MCF 10A (cell line): Measurements from ENCODE around the gene PARL. TPM values are rescaled to one million over a fixed set of nuclear protein-coding genes. Genes with fewer than 3 reads are reported as not detected.

Source experiments
- BruUV-seq: library from RNA; stranded (reverse); fragments of 400-500 nt; replicated peaks from 2 replicates; lab custom pipeline; 2021; lab: Mats Ljungman, UMichigan
- CTCF ChIA-PET: fragments of 300-600 bp; sonication (Branson Sonifier 250); formaldehyde crosslinking; extraction: SDS; loops from one replicate; lab custom pipeline; 2021; ENCODE audit warnings: antibody characterized with exemption, inconsistent platforms; lab: Yijun Ruan, JAX
- POLR2A ChIA-PET: fragments of 300-600, 350-650 bp; sonication (Branson Sonifier 250); formaldehyde crosslinking; extraction: SDS; loops from one replicate; lab custom pipeline; 2020; ENCODE audit warnings: antibody characterized with exemption, inconsistent platforms; lab: Yijun Ruan, JAX
- DNase-seq: peaks from one replicate; pipeline ENCODE4 v3.0.0-alpha.2; 2018; ENCODE audit not compliant: unreplicated experiment
- H3K27ac Mint-ChIP-seq: one replicate; pipeline ENCODE4 v1.8.0; 2022; ENCODE audit warnings: mild to moderate bottlenecking, low read depth, mixed read lengths; ENCODE audit not compliant: unreplicated experiment
- H3K27me3 Mint-ChIP-seq: one replicate; pipeline ENCODE4 v1.8.0; 2022; ENCODE audit warnings: mixed read lengths; ENCODE audit not compliant: insufficient read depth, unreplicated experiment
- H3K36me3 Mint-ChIP-seq: one replicate; pipeline ENCODE4 v1.8.0; 2022; ENCODE audit warnings: mild to moderate bottlenecking, moderate library complexity, mixed read lengths; ENCODE audit not compliant: insufficient read depth, unreplicated experiment
- H3K4me1 Mint-ChIP-seq: one replicate; pipeline ENCODE4 v1.8.0; 2022; ENCODE audit warnings: mixed read lengths; ENCODE audit not compliant: insufficient read depth, unreplicated experiment
- H3K4me3 Mint-ChIP-seq: one replicate; pipeline ENCODE4 v1.8.0; 2022; ENCODE audit warnings: mild to moderate bottlenecking, moderate library complexity, mixed read lengths; ENCODE audit not compliant: unreplicated experiment
- H3K9me3 Mint-ChIP-seq: one replicate; pipeline ENCODE4 v1.8.0; 2022; ENCODE audit warnings: mixed read lengths; ENCODE audit not compliant: unreplicated experiment
- intact Hi-C: fragments of 100-400 bp; cut with micrococcal nuclease; formaldehyde crosslinking; loops from 2 replicates; pipeline ENCODE4 v1.14.1; 2022
- total RNA-seq: library from RNA; stranded (reverse); gene quantifications from 2 replicates; pipeline ENCODE4 v1.2.3, GENCODE V29; 2022
- TF ChIP-seq, protein P1 (sequence below): fragments of 200-600 bp; IDR thresholded peaks from one replicate; pipeline ENCODE4 v1.8.0; 2022; ENCODE audit warnings: antibody characterized with exemption, mild to moderate bottlenecking; ENCODE audit not compliant: unreplicated experiment

The PARL gene
- total RNA-seq, 1 experiment from 2014 or later, result 88.0 TPM

DNA sequence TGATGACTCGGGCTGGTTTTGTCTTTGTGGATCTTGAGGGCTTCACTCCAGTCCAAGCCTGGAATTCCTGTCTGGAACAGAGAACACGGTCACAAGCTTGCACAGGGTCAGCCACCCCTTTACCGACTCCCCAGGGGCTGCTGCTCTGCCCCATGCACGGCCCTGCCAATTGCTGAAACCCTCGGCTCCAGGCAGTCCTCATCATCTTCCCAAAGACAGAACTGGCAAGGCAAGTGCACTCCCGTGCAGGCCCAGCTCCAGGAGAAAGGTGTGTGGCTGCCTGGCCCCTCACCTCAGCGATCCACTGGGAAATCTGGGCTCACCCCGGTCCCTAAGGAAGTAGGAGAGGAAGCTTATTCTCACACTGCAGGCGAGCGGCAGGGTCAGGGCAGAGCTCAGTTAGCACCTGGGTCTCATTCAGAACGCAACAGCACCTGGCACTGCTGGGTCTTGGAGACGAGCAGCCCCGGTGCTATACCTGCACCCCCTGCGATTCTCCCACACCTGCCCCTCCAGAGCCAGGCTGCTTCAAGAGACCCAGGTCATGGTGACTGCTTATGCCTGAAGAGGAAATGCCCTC is 66.5 kb downstream of the PARL start:
- no peak overlapping the region for H3K4me3 Mint-ChIP-seq
- TF ChIP-seq, protein P1, sequence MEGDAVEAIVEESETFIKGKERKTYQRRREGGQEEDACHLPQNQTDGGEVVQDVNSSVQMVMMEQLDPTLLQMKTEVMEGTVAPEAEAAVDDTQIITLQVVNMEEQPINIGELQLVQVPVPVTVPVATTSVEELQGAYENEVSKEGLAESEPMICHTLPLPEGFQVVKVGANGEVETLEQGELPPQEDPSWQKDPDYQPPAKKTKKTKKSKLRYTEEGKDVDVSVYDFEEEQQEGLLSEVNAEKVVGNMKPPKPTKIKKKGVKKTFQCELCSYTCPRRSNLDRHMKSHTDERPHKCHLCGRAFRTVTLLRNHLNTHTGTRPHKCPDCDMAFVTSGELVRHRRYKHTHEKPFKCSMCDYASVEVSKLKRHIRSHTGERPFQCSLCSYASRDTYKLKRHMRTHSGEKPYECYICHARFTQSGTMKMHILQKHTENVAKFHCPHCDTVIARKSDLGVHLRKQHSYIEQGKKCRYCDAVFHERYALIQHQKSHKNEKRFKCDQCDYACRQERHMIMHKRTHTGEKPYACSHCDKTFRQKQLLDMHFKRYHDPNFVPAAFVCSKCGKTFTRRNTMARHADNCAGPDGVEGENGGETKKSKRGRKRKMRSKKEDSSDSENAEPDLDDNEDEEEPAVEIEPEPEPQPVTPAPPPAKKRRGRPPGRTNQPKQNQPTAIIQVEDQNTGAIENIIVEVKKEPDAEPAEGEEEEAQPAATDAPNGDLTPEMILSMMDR, result no peak
- H3K27ac Mint-ChIP-seq, result no peak overlapping the region
- H3K9me3 Mint-ChIP-seq, result no peaks in the 10 kb centered on the region
- H3K27me3 Mint-ChIP-seq, result no peaks in the 10 kb centered on the region
- no TSS peak for BruUV-seq
- intact Hi-C loops, result no loop called here
- CTCF ChIA-PET, result no interaction called here
- peaks cover 7% of the 10 kb centered on the region for H3K36me3 Mint-ChIP-seq
- no peak for DNase-seq
- H3K4me1 Mint-ChIP-seq, result peaks cover 1% of the 10 kb centered on the region
- POLR2A ChIA-PET, result no interaction called here

DNA sequence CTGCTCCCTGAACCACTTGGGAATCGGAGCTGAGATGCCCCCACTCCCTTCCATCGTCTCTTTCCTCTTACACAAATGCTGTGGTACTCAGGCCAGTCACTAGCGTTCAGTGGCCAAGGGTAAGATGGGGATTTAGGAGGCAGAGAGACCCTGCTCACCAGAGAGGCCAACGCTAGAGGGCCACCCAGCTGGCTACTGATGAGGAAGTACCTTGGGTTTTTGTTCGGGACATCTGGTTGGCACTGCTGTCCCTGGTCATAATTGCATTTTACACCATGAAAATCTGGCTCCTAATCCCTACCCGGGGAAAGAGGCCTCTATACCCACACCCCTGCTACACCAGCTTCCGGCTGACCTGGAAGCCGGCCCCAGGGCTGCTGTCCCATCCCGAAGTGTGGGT is 67.0 kb downstream of the PARL start:
- no peak for DNase-seq
- POLR2A ChIA-PET, result no interaction called here
- TF ChIP-seq, protein P1, result no peak
- H3K9me3 Mint-ChIP-seq, result no peaks in the 10 kb centered on the region
- H3K4me3 Mint-ChIP-seq, result no peak overlapping the region
- CTCF ChIA-PET, result no interaction called here
- intact Hi-C loops, result no loop called here
- peaks cover 6% of the 10 kb centered on the region for H3K4me1 Mint-ChIP-seq
- no peaks in the 10 kb centered on the region for H3K27me3 Mint-ChIP-seq
- no peak overlapping the region for H3K27ac Mint-ChIP-seq
- peaks cover 11% of the 10 kb centered on the region for H3K36me3 Mint-ChIP-seq
- no TSS peak for BruUV-seq

DNA sequence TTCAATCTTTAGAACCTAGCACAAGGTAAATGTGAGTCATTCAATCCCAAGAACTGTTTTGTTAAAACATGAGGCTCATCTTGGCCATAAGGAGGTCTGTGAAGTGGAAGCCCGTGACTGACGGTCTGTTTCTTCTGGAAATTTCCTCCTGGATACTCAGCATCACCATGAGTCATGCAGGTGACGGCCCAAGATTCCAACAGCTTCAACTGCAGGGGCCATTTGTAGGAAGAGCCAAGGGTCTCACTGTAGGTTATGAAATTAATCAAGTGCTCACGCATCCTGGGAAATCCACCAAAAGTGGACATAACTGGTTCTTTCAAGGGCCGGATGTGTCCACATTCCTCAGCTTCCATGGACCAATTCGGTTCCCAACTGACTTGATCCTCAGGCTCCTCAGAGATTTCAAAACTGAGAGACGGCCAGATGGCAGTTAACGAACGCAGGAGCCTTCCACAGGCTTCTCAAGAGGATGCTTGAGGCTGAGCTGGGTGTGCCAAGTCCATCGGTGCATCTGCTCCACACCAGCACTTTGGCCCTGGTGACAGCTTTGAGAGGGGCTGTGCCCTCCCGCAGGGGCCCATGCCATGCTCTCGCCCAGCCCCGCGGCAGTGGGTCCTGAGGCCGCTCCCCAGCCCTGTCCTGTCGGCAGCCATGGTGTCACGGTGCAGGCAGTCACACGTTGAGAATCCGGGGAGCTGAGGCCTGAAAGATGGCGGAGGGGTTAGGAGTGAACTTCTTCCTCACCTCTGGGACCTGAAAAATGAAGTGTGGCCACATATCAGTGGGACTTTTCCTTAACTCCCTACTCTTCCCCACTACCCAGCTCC is 67.8 kb downstream of the PARL start:
- intact Hi-C loops, result no loop called here
- TF ChIP-seq, protein P1, result no peak
- ChIA-PET CTCF (no interaction called here), POLR2A (interaction anchor here (1.9 kb wide), 1 partner anchor 12 kb away, joined by 5 read pairs; no protein-coding TSS in a partner anchor)
- BruUV-seq, result no TSS peak
- Mint-ChIP-seq H3K27ac (no peak overlapping the region), H3K4me1 (peaks cover 9% of the 10 kb centered on the region), H3K4me3 (no peak overlapping the region), H3K36me3 (peaks cover 16% of the 10 kb centered on the region), H3K9me3 (no peaks in the 10 kb centered on the region), H3K27me3 (no peaks in the 10 kb centered on the region)
- no peak for DNase-seq

DNA sequence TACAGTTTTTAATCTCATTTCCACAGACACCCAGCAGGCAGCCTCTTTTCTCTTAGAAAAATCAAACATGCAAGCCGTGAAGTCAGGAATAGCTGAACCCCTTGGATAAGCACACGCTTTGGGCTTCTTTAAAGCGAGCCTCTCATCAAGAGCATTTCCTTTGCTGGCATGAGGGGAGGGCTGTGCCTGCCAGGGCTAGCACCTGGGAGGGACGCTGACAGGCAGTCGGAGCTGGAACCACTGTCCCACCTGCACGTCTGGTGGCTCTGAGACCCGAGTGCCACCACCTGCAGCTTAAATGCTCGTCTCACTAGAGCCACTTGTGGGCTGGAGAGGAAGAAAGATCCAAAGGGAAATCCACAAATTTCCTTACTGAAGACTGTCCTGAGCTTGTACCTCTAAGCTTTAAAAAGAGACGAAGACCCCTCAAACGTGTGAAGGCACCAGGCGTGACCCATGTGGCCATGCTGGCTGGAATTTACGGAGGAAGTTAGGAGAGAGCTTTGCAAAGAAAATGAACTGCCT is 68.7 kb downstream of the PARL start:
- TF ChIP-seq, protein P1, result no peak
- H3K4me1 Mint-ChIP-seq, result peaks cover 9% of the 10 kb centered on the region
- H3K4me3 Mint-ChIP-seq, result no peak overlapping the region
- no TSS peak for BruUV-seq
- CTCF ChIA-PET, result interaction anchor here (0.6 kb wide), 1 partner anchor 21 kb away, joined by 3 read pairs; no protein-coding TSS in a partner anchor
- H3K27me3 Mint-ChIP-seq, result no peaks in the 10 kb centered on the region
- POLR2A ChIA-PET, result interaction anchor here (1.0 to 1.9 kb wide), 2 partner anchors 11 kb away, joined by 5 read pairs; no protein-coding TSS in a partner anchor
- no peak overlapping the region for H3K27ac Mint-ChIP-seq
- DNase-seq, result no peak
- intact Hi-C loops, result no loop called here
- H3K36me3 Mint-ChIP-seq, result peaks cover 21% of the 10 kb centered on the region
- H3K9me3 Mint-ChIP-seq, result no peaks in the 10 kb centered on the region
